Measurements from ENCODE around the gene PPP1R36. TPM values are rescaled to one million over a fixed set of nuclear protein-coding genes. Genes with fewer than 3 reads are reported as not detected.
"Not testable (repeated sequence)": the region's sequence is repeated elsewhere in the genome, so short reads cannot be mapped to it uniquely, and the experiment has no call there.

The PPP1R36 gene
- total and polyA plus RNA-seq, 2 donors from 2014 or later: 2.7 to 2.8 TPM

DNA sequence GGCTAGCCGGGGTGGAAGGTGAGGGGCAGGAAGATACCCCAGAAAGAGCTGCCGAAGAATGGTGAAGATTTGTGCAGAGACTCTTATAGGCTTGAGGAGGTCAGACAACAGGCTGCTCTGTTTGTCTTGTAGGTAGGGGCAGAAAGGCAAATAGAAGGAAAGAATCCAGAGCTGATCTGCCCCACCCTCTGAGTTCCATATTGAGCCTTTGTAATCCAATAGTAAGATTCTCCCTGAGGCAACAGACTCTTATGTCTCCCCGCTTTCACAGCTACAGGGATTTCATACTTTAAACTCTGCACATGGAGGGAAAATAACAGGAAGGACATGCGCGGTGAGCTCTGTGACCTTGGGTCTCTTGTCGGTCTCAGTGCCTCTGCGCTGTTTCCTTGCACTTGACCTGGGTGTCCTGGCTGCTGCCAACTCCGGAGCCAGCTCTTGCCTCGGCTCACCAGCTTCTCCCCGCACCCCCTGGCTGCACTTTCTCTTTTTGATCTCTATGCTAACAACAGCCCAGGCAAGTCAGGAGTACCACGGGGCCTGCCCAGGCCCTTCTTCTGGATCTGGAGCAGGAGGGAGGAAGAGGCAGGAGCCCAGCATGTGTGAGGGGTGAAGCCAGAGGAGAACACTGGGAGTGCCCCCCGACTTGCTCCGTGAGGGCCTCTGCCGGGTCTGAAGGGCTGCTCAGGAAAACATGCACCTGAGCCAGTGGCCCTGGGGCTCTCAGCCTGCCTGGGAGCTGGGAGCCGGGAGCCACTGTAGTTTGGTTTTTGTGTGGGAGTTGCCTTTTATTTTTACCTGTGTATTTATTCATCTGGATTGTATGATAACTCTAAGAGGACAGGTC, 75.8 kb downstream of the PPP1R36 start:
- FAIRE-seq (no peak), DNase-seq (peak in 1 of 5 donors; percentile 35)
- Histone ChIP-seq H3K36me3 (ENCODE audit: control insufficient read depth in 2 of 3, insufficient read depth in 3 of 3, low read length in 3 of 3) (no peaks in the 10 kb centered on the region), H3K27ac (ENCODE audit: low read depth in 2 of 2, low read length in 2 of 2) (peak overlapping the region in 1 of 2 donors; percentile 34), H3K9ac (ENCODE audit: low read length in 3 of 3) (peak overlapping the region in 1 of 3 donors; percentile 67), H3K4me3 (ENCODE audit: low read length in 3 of 3) (peak overlapping the region in 1 of 3 donors; percentile 21), H3K27me3 (ENCODE audit: control insufficient read depth, insufficient read depth, low read length) (no peaks in the 10 kb centered on the region), H3K4me1 (ENCODE audit: control insufficient read depth in 2 of 3, insufficient read depth in 2 of 3, low read depth in 1 of 3, low read length in 3 of 3) (no peaks in the 10 kb centered on the region), H3K9me3 (ENCODE audit: control insufficient read depth in 2 of 3, insufficient read depth in 1 of 3, low read length in 3 of 3) (no peaks in the 10 kb centered on the region)
- intact Hi-C loops (cut with DNase I): no loop called here
- TF ChIP-seq, protein P1, sequence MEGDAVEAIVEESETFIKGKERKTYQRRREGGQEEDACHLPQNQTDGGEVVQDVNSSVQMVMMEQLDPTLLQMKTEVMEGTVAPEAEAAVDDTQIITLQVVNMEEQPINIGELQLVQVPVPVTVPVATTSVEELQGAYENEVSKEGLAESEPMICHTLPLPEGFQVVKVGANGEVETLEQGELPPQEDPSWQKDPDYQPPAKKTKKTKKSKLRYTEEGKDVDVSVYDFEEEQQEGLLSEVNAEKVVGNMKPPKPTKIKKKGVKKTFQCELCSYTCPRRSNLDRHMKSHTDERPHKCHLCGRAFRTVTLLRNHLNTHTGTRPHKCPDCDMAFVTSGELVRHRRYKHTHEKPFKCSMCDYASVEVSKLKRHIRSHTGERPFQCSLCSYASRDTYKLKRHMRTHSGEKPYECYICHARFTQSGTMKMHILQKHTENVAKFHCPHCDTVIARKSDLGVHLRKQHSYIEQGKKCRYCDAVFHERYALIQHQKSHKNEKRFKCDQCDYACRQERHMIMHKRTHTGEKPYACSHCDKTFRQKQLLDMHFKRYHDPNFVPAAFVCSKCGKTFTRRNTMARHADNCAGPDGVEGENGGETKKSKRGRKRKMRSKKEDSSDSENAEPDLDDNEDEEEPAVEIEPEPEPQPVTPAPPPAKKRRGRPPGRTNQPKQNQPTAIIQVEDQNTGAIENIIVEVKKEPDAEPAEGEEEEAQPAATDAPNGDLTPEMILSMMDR (IDR thresholded peaks at IDR 0.05; ENCODE audit: borderline replicate concordance, extremely low read depth, insufficient read depth): no peak

DNA sequence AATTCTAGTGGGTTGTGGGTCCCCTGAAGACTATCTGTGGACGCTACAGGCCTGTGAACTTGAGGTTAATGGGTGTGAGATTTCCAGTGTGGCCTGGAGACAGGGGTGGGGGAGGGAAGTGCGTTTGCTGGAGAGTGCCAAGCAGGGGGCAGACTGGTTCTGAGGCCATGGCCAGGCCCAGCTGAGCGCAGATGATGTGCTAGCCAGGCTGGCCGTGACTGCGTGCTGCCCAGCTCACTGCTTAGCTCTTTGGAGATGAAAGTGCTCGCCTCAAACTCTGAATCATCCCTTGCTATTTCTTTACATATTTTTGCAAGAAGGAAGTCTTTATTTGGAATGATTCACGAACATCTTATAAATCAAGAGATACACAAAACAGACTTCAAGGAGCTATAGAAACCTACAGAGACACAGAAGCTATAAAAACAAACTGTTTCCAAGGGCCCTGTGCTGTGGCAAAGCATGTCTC, 79.2 kb downstream of the PPP1R36 start:
- Histone ChIP-seq H3K4me3 (ENCODE audit: low read length in 3 of 3) (no peak overlapping the region), H3K27ac (ENCODE audit: low read depth in 2 of 2, low read length in 2 of 2) (no peak overlapping the region), H3K27me3 (ENCODE audit: control insufficient read depth, insufficient read depth, low read length) (no peaks in the 10 kb centered on the region), H3K9me3 (ENCODE audit: control insufficient read depth in 2 of 3, insufficient read depth in 1 of 3, low read length in 3 of 3) (no peaks in the 10 kb centered on the region), H3K4me1 (ENCODE audit: control insufficient read depth in 2 of 3, insufficient read depth in 2 of 3, low read depth in 1 of 3, low read length in 3 of 3) (no peaks in the 10 kb centered on the region), H3K9ac (ENCODE audit: low read length in 3 of 3) (no peak overlapping the region), H3K36me3 (ENCODE audit: control insufficient read depth in 2 of 3, insufficient read depth in 3 of 3, low read length in 3 of 3) (no peaks in the 10 kb centered on the region)
- DNase-seq (peak in 1 of 5 donors; percentile 37), FAIRE-seq (no peak)
- TF ChIP-seq, protein P1 (IDR thresholded peaks at IDR 0.05; ENCODE audit: borderline replicate concordance, extremely low read depth, insufficient read depth): no peak
- intact Hi-C loops (cut with DNase I): no loop called here

DNA sequence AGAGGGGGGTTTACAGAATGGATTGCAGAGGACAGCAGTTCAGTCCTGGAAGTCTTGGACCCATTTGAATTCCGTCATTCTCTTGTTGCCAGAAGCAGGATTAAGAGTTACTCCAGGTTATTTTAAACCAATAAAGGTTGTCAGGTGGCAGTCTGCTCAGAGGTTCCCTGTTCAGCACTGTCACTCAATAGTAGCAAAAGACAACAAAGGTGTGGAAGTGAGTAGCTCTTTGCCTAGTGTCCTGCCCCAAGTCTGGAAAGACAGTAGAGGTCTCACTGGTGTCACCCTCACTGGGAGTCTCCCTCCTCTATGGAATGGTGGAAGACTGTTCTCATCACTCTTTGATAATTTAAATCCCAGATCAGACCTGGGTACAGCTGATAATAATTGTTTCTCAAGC, 81.0 kb downstream of the PPP1R36 start:
- Histone ChIP-seq H3K4me3 (ENCODE audit: low read length in 3 of 3) (no peak overlapping the region), H3K27me3 (ENCODE audit: control insufficient read depth, insufficient read depth, low read length) (no peaks in the 10 kb centered on the region), H3K9ac (ENCODE audit: low read length in 3 of 3) (no peak overlapping the region), H3K27ac (ENCODE audit: low read depth in 2 of 2, low read length in 2 of 2) (no peak overlapping the region), H3K36me3 (ENCODE audit: control insufficient read depth in 2 of 3, insufficient read depth in 3 of 3, low read length in 3 of 3) (no peaks in the 10 kb centered on the region), H3K4me1 (ENCODE audit: control insufficient read depth in 2 of 3, insufficient read depth in 2 of 3, low read depth in 1 of 3, low read length in 3 of 3) (no peaks in the 10 kb centered on the region), H3K9me3 (ENCODE audit: control insufficient read depth in 2 of 3, insufficient read depth in 1 of 3, low read length in 3 of 3) (no peaks in the 10 kb centered on the region)
- TF ChIP-seq, protein P1 (IDR thresholded peaks at IDR 0.05; ENCODE audit: borderline replicate concordance, extremely low read depth, insufficient read depth): no peak
- peak in 1 of 5 donors; percentile 10 for DNase-seq
- FAIRE-seq: no peak
- intact Hi-C loops (cut with DNase I): no loop called here

DNA sequence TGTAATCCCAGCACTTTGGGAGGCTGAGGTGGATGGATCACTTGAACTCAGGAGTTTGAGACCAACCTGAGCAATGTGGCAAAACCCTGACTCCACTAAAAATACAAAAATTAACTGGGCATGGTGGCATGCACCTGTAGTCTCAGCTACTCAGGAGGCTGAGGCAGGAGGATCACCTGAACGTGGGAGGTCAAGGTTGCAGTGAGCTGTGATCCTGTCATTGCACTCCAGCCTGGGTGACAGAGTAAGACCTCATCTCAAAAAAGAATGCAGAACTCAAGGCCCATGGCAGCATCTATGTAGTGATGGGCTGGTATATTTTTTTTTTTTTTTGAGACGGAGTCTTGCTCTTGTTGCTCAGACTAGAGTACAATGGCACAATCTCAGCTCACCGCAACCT, 81.5 kb downstream of the PPP1R36 start:
- H3K4me1 ChIP-seq (ENCODE audit: control insufficient read depth in 2 of 3, insufficient read depth in 2 of 3, low read depth in 1 of 3, low read length in 3 of 3); H3K36me3 ChIP-seq (ENCODE audit: control insufficient read depth in 2 of 3, insufficient read depth in 3 of 3, low read length in 3 of 3); H3K9ac ChIP-seq (ENCODE audit: low read length in 3 of 3); H3K27ac ChIP-seq (ENCODE audit: low read depth in 2 of 2, low read length in 2 of 2); intact Hi-C loops (cut with DNase I); H3K27me3 ChIP-seq (ENCODE audit: control insufficient read depth, insufficient read depth, low read length); DNase-seq; FAIRE-seq; H3K9me3 ChIP-seq (ENCODE audit: control insufficient read depth in 2 of 3, insufficient read depth in 1 of 3, low read length in 3 of 3); H3K4me3 ChIP-seq (ENCODE audit: low read length in 3 of 3): not testable (repeated sequence)
